ENCODE results near the gene EPHX1.

DNA sequence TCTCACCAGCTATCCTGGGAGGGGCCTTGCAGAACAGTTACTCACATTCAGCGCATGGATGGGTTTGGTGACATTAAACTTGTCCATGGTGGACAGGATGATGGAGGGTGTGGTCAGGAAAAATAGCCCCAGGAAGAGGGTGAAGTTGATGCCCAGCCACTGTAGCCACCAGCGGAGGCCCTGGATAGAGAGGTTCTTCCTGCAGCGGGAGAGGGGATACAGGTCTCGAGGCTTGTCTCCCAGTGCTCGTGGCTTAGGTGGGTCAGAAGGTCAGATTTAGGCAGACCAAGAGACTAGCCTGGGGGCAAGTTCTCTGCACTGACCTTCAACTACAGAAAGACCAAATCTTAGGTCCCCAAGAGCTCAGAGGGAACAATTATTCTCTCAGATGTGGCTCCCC is 49.2 kb downstream of the EPHX1 start:
- TF ChIP-seq, protein P1, sequence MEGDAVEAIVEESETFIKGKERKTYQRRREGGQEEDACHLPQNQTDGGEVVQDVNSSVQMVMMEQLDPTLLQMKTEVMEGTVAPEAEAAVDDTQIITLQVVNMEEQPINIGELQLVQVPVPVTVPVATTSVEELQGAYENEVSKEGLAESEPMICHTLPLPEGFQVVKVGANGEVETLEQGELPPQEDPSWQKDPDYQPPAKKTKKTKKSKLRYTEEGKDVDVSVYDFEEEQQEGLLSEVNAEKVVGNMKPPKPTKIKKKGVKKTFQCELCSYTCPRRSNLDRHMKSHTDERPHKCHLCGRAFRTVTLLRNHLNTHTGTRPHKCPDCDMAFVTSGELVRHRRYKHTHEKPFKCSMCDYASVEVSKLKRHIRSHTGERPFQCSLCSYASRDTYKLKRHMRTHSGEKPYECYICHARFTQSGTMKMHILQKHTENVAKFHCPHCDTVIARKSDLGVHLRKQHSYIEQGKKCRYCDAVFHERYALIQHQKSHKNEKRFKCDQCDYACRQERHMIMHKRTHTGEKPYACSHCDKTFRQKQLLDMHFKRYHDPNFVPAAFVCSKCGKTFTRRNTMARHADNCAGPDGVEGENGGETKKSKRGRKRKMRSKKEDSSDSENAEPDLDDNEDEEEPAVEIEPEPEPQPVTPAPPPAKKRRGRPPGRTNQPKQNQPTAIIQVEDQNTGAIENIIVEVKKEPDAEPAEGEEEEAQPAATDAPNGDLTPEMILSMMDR (conservative IDR thresholded peaks at IDR 0.05 in 1 of 2, IDR thresholded peaks at IDR 0.05 in 1 of 2; ENCODE audit: low read depth in 1 of 2, low read length in 2 of 2): no peak
- TF ChIP-seq EZH2 (IDR thresholded peaks at IDR 0.05; ENCODE audit: low read length, missing control alignments): no peak

Measured in fibroblast of lung (primary cell).